ENCODE data around the gene KANSL1. TPM values are rescaled to one million over a fixed set of nuclear protein-coding genes. Genes with fewer than 3 reads are reported as not detected.

The KANSL1 gene
- total and polyA plus RNA-seq, 2 experiments from 2014 or later, result 49.0 to 206 TPM

GRCh38 chr17:45995627-45996270 lies 197.5 kb downstream of the KANSL1 start:
- H3K4me3 Mint-ChIP-seq, result no peak overlapping the region
- H4K20me1 ChIP-seq (replicated peaks; ENCODE audit: insufficient read depth), result no peaks in the 10 kb centered on the region
- no peaks in the 10 kb centered on the region for H3K79me2 ChIP-seq (replicated peaks; ENCODE audit: insufficient read depth)
- TF ChIP-seq STAT1 (IDR thresholded peaks at IDR 0.05; ENCODE audit: unreplicated experiment) (no peak), ZNF462 (CRISPR knock-in tag; IDR thresholded peaks at IDR 0.05) (no peak), JUNB (IDR thresholded peaks at IDR 0.05; ENCODE audit: unreplicated experiment) (no peak), CREB1 (CRISPR knock-in tag; IDR thresholded peaks at IDR 0.05; ENCODE audit: low read depth) (no peak)
- no peaks in the 10 kb centered on the region for H3K36me3 Mint-ChIP-seq (ENCODE audit: low read depth)
- no peaks in the 10 kb centered on the region for H3F3A ChIP-seq (replicated peaks; ENCODE audit: low read depth)
- H3K9me2 ChIP-seq (ENCODE audit: insufficient read depth), result no peaks in the 10 kb centered on the region
- H3K4me2 ChIP-seq, result no peak overlapping the region
- no peak for DNase-seq (ENCODE audit: low spot score)
- no peak overlapping the region for H2AFZ ChIP-seq
- H3K27me3 ChIP-seq (ENCODE audit: insufficient read depth), result no peaks in the 10 kb centered on the region
- no peak overlapping the region for H3K4me3 ChIP-seq
- H3K27ac Mint-ChIP-seq, result no peak overlapping the region
- peaks cover 5% of the 10 kb centered on the region for H3K4me1 Mint-ChIP-seq
- no peak overlapping the region for H3K27ac ChIP-seq (ENCODE audit: low read depth)
- no peaks in the 10 kb centered on the region for H3K36me3 ChIP-seq (ENCODE audit: insufficient read depth)
- no peaks in the 10 kb centered on the region; the same call in 1 of the 2 replicates for H3K4me1 ChIP-seq (ENCODE audit: insufficient read depth)
- no peaks in the 10 kb centered on the region; the same call in 2 of the 3 replicates for H3K9me3 Mint-ChIP-seq
- no peak for ATAC-seq
- H3K27me3 Mint-ChIP-seq (ENCODE audit: insufficient read depth, low read depth, poor library complexity), result peaks cover 7% of the 10 kb centered on the region

- H3K27ac ChIP-seq (ENCODE audit: low read depth), result no peak overlapping the region
- H3K4me2 ChIP-seq, result no peak overlapping the region
- H3K27me3 ChIP-seq (ENCODE audit: insufficient read depth), result no peaks in the 10 kb centered on the region
- Mint-ChIP-seq H3K4me1 (peaks cover 5% of the 10 kb centered on the region), H3K36me3 (ENCODE audit: low read depth) (no peaks in the 10 kb centered on the region), H3K4me3 (no peak overlapping the region), H3K27ac (no peak overlapping the region), H3K9me3 (no peaks in the 10 kb centered on the region; the same call in 2 of the 3 replicates), H3K27me3 (ENCODE audit: insufficient read depth, low read depth, poor library complexity) (peaks cover 6% of the 10 kb centered on the region)
- no peaks in the 10 kb centered on the region for H3K9me2 ChIP-seq (ENCODE audit: insufficient read depth)
- H3K4me3 ChIP-seq, result no peak overlapping the region
- H3K4me1 ChIP-seq (ENCODE audit: insufficient read depth), result no peaks in the 10 kb centered on the region; the same call in 1 of the 2 replicates
- no peak for DNase-seq (ENCODE audit: low spot score)
- no peak overlapping the region for H2AFZ ChIP-seq
- H3K79me2 ChIP-seq (replicated peaks; ENCODE audit: insufficient read depth), result no peaks in the 10 kb centered on the region
- H3K36me3 ChIP-seq (ENCODE audit: insufficient read depth), result no peaks in the 10 kb centered on the region
- no peaks in the 10 kb centered on the region for H4K20me1 ChIP-seq (replicated peaks; ENCODE audit: insufficient read depth)
- ATAC-seq, result no peak
- no peaks in the 10 kb centered on the region for H3F3A ChIP-seq (replicated peaks; ENCODE audit: low read depth)
- TF ChIP-seq ZNF114 (CRISPR knock-in tag; IDR thresholded peaks at IDR 0.05) (no peak), REST (IDR thresholded peaks at IDR 0.05; ENCODE audit: unreplicated experiment) (no peak), STAT1 (IDR thresholded peaks at IDR 0.05; ENCODE audit: unreplicated experiment) (no peak), NANOG (IDR thresholded peaks at IDR 0.05; ENCODE audit: borderline replicate concordance) (no peak)
Observed at GRCh38 chr17:45994987-45995386, 198.2 kb downstream of the KANSL1 start.
